NCI-H446 (cell line): ENCODE data around the gene MAP3K9.

Experiments
- DNase-seq, 2 experiments: peaks; one replicate each; lab custom pipeline; 2025; lab: John Stamatoyannopoulos, UW

The MAP3K9 gene

GRCh38 chr14:70788898-70789297 is 20.4 kb downstream of the MAP3K9 start:
- DNase-seq: no peak

DNA sequence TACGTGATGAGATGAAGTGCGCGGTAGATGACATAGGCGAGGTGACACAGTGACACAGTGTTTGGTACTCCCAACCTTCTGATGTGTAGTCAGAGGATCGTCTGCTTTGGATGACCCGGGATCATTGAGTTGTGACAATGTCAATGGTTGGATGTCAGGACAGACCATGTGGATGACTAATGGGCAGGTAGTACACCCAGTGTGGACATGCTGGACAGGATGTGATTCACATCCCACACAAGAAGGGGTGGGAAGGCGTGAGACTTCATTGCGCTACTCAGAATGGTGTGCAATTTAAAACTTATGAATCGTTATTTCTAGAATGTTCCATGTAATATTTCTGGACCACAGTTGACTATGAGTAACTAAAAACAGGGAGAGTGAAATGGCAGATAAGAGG is 23.8 kb downstream of the MAP3K9 start:
- DNase-seq: no peak

DNA sequence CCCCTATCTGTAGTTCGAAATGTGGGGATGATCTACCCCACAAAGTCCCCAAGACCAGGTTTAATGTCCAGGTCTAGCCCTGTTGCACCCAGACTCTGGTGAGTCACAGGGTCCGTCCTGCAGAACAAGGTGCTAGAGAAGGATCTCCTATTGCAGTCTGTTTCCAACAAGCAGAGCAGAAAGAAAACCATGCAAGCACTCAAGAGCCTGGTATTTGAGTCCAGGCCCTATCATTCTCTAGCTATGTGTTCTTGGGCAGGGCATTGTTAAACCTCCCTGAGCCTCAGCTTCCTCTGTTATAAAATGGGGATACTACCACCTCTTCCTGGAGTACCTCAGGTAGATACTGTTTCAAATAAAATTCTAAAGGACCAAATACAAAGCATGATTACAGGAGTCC is 24.4 kb downstream of the MAP3K9 start:
- no peak for DNase-seq

DNA sequence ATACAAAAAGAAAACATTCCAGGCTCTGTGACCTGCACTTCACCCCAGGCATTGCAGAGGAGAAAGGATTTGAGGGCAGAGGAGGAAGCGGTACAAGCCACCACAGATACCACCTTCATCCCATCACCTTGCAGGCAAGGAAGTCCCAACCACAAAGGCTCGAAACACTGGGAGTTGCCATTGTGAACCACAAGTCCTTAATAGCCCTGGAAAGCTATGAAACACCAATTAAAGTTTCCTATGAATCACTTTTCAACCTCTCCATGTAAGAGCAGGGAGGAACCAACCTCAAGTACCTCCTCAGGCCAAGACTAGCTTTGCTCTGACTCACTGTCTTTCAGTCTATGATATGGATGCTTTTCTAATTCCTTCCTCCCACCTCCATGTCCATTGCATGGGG is 27.0 kb downstream of the MAP3K9 start:
- no peak for DNase-seq

- DNase-seq: no peak
Measured at GRCh38 chr14:70780396-70781075, 28.8 kb downstream of the MAP3K9 start.

GRCh38 chr14:70779667-70780066 is 29.6 kb downstream of the MAP3K9 start:
- DNase-seq: peak; percentile 49 to 75

- no peak for DNase-seq
Measured at GRCh38 chr14:70776197-70776596, 33.1 kb downstream of the MAP3K9 start.

DNA sequence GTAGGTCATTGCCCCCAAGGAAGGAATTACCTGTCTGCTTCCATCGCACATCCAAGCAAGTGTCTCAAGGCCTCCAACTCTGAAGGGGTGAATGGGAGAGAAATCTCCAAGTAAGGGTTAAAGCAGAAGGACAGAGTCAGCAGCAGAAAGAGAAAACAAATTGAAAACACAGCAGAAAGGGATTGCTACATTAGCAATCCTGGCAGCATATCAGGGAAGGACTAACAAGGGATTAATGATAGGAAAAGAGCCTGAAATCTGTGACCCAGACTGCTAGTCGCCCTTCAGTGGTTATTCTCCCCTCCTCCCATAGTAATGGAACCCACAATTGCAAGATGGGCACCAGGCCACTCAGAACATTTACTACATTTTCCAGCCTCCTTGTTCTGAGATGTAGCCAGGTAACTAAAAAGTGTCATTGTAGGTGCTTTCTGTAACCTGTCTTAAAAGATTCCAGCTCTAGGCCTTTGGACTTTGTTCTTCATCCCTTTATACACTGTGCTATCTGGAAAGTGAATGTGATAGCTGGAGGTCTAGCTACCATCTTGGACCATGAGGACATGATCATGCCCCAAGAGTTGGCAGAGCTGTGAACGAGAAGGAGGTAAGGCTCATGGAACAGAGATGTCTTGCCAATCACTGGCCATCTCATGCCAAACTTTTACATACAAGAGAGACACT is 36.0 kb downstream of the MAP3K9 start:
- DNase-seq: no peak

- DNase-seq: no peak
Measured at GRCh38 chr14:70771781-70772212, 37.5 kb downstream of the MAP3K9 start.

DNA sequence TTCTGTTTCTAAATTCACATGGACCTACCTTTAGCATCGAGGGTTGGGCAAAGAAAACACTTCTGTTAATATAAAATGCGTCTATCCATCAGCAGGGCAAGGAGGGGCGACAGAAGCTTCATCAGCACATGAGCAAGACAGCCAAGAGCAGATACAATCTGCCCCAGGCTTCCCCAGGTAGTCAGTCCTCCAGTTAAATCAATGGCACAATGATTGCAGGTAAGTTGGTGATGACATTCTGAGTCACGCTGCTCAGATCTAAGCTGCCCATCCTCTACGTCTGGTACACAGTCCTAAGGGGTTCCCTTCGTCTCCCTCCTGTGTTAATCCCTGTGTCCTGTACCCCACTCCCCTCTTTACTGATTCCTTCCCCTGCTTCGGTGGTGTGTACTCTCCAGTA is 38.8 kb downstream of the MAP3K9 start:
- DNase-seq: no peak

DNA sequence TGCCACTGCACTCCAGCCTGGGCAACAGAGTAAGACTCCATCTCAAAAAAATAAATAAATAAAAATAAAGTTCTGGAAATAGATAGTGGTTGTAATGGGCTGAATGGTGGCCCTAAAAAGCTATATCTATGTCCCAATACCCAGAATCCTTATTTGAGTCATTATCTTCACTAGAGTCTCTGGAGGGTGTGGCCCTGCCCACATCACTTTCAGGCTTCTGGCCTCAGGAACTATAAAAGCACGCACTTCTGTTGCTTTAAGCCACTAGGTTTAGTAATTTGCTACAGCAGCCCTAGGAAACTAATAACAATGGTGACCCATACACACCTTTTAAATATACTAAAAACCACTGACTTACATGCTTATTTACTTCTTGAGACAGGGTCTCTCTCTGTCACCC is 49.9 kb downstream of the MAP3K9 start:
- DNase-seq: no peak

GRCh38 chr14:70755655-70756054 is 53.7 kb downstream of the MAP3K9 start:
- DNase-seq: no peak

- peak in 1 of 2 experiments; percentile 56 for DNase-seq
Measured at GRCh38 chr14:70754991-70755390, 54.3 kb downstream of the MAP3K9 start.

GRCh38 chr14:70753518-70753953 is 55.8 kb downstream of the MAP3K9 start:
- no peak for DNase-seq

DNA sequence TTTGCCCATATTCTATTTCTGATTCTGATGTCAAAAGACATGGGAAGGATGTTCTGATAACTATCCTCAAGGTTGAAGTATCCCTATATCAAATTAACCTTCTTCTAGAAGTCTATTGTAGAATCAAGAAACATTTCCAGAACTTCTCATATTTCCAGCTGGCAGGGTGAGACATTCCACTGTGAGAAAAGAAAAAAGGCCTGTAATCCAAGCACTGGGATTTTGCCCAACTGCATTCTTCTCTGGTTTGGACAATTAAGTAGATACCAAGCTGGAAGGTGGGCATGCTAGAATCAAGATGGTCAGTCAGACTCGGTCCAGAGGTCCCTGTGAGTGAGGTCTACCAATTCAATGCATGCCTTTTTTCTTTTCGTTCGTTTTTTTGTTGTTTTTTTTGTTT is 60.9 kb downstream of the MAP3K9 start:
- DNase-seq: no peak

DNA sequence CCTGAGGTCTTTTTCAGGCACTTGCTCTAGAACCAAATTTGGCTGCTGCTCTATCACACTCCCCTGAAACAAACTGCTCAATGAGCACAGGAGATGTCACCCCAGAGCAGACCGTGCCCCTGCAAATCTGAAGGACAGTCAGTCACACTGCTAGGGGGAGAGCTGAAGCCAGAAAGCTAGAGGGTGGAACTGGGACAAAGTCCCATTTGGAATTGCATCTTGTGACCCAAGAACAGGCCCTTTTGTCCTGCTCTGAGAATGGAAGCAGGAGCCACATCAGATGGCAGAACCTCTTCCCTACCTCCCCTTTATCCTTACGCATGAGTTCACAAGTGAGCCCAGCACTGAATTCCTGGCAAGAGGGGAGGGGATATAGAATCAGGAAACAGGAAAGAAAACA is 64.7 kb downstream of the MAP3K9 start:
- DNase-seq: no peak

GRCh38 chr14:70742316-70742715 is 67.0 kb downstream of the MAP3K9 start:
- no peak for DNase-seq

- no peak for DNase-seq
Measured at GRCh38 chr14:70741482-70741881, 67.8 kb downstream of the MAP3K9 start.

DNA sequence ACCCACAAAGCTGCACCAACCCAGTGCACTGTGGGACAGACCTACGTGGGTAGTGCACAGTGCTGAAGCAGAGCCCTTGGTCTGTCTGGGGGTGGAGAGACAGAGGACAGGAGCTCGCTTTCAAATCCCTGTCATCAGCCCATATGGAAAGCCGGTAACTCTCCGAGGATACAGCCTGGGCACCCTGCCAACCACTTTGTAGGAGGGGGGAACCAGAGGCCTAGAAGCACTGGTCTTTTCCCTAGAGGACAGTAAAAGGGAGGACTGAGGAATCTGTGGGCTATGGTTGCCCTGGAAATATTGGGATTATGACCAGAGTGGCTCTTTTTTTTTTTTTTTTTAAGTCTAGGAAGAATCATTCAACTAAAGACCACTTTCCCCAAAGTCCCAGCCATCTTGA is 74.3 kb downstream of the MAP3K9 start:
- DNase-seq: peak; percentile 32 to 83

- DNase-seq: no peak
Measured at GRCh38 chr14:70731447-70732239, 77.7 kb downstream of the MAP3K9 start.

GRCh38 chr14:70730393-70730792 is 78.9 kb downstream of the MAP3K9 start:
- DNase-seq: no peak

DNA sequence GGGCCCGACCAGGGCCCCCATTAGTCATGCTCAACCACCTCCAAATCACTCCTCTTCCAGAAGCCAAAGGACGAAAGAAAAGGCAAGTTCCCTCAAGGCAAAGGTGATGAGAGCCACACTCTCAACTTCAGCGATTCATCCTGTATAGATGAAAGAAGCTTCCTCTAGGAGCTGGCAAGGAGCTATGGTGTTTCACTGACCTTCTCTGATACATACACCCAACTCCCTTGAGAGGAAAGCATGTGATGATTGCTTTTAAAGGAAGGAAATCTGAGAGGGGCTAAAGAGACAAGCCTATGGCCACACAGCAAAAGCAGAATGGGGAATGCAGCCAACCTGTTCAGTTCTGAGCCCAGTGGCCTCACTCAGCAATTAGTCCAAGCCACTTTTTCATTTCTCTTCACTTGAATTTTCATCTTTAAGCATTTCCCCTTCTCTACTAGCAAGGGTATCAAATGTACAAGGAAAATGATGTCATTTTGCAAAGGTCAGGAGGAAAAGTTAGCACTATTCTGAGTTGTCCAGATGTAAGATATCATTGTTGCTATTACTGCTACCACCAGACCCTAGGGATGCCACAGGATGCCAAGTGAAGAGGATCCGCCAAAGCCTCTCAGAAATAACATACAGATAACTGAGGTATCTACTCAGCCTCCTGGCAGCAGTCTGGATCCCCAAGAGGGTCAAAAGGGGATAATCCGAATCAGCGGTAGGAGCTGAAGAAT is 82.5 kb downstream of the MAP3K9 start:
- DNase-seq: peak; percentile 9 to 55
